ENCODE results near the gene HIRA.
A peak's percentile ranks its signal among the peaks of the same experiment; 100 is the strongest.

HIRA gene

GRCh38 chr22:19431649-19432132, at the start of gene HIRA:
HIRA (minus strand) TSS chr22:19431733; CDS start chr22:19431476, 257 bp downstream.
- DNase-seq = peak; percentile 86

- no peak for DNase-seq
These were observed 49.3 kb upstream of the HIRA start for GRCh38 chr22:19480789-19481188.

DNA sequence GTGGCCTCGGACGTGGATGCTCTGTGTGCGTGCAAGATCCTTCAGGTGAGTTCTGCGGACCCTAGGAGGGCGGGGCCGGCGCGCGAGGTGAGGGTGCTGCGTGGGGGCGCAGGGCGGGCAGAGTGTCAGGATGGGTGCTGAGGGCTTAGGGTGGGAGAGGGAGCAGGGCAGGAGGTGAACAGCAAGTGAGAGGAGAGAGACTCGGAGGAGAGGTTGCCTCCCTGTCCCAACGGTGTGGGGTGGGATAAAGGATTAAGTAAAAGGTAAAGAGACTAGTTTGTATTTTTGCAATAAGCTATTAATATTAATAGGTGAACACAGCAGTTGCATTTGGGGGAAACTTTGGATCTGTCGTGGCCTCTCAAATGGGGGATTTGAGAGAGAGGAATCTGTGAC, 48.6 kb upstream of the HIRA start:
- DNase-seq = peak; percentile 20

DNA sequence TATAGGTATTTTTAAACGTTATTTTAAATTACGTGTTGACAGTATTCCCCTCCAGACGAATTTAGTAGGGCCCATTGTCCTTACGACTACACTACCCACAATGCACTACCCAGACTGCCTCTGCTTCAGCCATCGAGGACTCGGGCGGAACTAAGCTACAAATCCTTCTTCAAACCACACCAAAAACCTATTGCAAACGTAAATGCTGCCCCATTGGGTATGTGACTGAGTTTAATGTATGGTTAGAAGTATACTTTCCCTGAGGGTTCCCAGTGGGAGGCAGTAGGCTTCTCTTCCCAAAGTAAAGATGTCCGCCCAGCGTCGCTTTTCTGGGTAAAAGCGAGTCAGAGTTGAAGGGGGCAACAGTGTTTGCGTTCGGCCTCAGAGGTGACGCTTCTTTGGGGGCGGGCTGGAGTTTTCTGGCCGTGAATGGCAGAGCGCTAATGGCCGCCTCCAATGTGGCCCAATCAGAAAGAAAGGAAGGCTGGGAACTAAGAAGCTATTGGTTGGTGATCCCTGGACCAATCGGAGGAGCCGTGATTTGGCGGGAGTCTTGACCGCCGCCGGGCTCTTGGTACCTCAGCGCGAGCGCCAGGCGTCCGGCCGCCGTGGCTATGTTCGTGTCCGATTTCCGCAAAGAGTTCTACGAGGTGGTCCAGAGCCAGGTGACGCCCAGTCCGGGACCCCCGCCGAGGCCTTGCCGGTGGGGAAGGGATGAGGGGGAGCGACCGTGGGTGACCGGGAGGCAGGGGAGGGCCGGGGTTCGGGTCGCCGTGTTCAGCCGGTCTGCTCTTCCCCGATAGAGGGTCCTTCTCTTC, 48.0 kb upstream of the HIRA start, which contains the start of gene CDC45:
Gene CDC45, plus strand, starts transcription at position 566 of the 818 bp plus-strand sequence. Its CDS starts 49 bp downstream, at position 615.
- peak; percentile 95 for DNase-seq

DNA sequence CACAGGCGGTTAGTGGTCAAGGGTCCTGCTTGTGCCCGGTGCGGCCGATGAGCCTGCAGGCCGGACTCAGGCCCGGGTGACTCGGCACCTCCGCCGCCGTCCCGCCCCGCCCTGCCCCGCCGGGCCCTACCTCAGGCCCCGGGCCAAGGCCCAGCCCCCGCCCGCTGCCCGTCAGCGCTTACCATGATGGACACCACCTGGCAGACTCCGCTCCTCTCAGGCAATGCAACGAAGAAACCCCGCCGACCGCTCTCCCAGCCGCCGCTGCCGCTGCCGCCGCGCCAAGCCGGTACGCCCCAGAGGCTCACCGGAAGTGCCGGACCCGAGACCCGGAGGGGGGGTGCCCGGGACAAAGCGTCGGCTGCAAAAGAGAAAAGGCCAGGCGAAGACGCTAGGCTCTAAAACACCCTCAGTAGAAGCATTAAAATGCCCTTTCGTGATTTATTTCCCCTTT, 47.4 kb upstream of the HIRA start, which contains the start of gene UFD1:
Gene UFD1, minus strand, starts transcription at position 293 of the 454 bp plus-strand sequence. Its CDS starts 108 bp downstream, at position 185.
- DNase-seq = peak; percentile 84

DNA sequence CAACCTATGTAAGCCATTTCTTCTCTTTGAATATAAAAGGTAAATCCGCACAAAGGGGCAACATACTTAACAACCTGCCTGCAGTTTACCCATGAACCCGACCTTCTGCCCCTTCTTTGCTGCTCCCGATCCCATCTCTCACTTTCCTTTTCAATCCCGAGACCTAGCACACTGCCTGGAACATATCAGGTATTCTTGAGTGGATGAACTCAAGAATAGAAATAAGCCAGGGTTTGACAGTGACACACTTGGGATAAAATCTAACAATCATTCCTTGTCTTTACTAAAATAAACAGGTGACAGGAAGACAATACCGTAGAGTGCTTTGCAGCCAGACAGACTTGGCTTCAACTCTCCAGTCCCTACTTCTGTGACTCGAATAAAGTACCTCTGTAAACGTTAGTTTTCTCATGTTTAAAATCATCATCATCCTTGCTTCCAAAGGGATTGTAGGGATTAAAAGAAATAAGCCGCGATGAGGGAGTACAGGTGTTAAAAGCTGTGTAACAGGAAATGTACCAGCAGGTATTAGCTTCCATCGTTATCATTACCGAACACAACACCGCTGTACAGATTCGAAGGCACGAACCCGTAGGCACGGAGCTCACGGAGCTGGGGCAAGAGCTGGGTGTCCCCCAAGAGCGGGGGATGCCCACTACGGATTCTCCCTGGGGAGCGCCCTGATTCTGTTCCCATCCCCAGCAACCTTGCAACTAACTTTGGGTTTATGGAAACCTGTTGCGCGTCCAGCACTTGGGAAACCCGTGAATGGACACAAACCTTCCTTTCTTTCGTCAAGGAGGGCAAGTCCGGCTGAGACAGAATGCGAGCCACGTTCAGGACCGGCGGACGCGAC, 46.7 kb upstream of the HIRA start:
- no peak for DNase-seq

GRCh38 chr22:19477321-19478044, 46.0 kb upstream of the HIRA start:
- no peak for DNase-seq

DNA sequence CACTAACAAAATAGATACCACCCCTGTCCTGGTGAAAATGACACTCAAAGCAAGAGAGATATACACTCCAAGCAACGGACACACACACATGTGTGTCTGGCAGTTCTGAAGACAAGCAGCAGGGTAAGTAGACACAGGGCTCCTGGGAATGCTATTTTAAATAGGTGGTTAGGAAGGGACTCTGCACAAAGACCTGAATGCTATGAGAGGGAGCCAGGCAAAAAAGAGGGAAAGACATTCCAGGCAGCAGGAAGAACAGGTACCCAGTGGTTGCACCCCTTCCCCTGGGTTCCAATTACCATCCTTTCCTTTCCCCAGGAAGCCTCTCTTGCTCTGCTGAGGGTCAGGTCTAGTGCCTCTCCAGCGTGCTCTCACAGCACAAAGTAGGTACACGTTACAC, 44.5 kb upstream of the HIRA start:
- DNase-seq = no peak

DNA sequence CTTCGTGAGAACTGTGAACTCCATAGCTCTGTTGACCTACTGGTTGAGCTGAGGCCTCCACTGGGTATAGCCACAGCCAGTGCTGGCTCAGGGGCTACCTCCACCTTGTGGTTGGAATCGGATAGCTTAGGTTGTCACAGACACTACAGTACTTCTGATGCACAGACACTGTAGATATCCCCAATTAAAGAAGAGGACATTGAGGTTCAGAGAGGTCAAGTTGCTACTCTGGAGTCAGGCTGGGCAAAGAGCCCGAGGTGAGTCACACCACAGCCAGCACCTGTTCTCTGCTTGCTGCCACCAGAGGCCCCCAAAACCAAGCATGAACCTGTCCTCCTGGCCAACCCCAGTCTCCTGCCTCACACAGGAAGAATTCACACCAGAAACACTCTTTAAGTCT, 42.0 kb upstream of the HIRA start:
- DNase-seq = no peak

DNA sequence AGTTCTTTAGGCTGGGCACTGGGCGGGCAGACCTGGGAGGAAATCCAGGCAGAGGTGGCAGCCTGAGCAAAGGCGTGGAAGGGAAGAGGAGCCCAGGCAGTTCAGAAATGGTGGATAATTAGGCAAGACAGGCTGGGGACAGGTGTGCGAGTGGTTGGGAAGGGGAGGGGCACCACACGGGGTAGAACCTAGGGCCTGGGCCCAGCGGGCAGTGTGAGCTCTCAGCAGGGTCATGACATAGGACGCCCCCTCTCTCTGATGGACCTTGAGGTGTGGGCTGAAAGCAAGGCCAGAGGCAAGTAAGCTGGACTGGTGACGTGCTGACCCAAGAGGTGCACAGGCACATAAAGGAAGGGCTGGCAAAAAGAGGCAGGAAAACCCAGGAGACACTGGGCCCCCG, 40.7 kb upstream of the HIRA start:
- DNase-seq = no peak

- no peak for DNase-seq
These were observed 40.0 kb upstream of the HIRA start for GRCh38 chr22:19471572-19471971.

DNA sequence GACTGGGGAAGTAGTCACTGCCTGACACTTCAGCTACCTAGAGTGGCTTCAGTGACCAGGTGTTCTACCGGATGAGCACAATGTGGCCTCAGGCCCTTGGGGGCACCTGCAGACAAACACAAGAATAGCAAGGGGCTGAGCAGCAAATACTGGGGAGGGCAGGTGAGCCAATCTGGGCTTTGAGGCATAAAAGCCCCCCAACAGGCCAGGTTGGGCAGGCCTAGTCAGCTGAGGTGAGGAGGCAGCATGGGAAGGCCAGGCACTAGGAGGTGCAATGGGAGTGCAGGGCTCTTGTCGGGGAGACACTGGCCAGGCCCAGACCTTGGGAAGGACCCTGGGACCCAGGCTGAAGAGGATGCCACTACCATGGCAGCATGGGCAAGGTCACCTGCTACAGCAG, 38.5 kb upstream of the HIRA start:
- no peak for DNase-seq

DNA sequence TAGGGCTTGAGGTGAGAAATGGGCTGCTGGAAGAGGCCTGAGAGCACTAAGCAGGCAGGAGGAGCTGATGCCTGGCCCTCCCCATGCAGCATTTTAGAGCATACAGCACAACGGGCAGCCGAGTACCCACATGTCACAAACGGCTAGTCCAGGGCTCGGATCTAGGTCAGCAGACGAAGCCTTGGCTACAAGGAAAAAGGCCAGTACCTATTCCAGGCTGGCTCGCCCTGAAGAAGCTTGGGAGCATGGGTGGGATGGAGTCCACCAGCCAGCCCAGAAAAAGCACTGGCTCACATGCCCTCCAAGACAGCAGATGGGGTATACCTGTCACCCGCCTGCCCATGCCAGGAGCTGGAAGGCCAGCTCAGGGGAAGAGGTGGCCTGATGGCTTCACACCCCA, 37.9 kb upstream of the HIRA start:
- DNase-seq = no peak

- no peak for DNase-seq
These were observed 36.4 kb upstream of the HIRA start for GRCh38 chr22:19467912-19468311.

- no peak for DNase-seq
These were observed 35.6 kb upstream of the HIRA start for GRCh38 chr22:19466848-19467752.

GRCh38 chr22:19466126-19466716, 34.7 kb upstream of the HIRA start:
- DNase-seq = no peak

DNA sequence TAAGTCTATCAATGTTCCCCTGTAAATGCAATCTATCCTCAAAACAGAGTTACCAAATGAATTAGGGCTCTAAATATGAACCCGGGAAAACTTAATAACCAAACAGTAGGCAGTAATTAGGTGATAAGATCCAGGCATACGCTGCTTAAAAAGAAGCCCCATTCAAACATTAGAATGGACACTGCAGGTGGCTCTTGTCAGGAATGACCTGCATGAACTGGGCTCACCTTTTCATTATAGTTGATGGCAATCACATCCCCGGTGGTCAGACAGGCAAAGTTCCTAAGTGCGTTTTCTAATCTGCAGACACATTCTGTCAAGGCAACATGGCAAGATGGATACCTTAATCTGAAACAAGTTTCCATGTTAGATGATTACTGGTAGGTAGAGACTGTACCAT, 33.4 kb upstream of the HIRA start:
- no peak for DNase-seq

DNA sequence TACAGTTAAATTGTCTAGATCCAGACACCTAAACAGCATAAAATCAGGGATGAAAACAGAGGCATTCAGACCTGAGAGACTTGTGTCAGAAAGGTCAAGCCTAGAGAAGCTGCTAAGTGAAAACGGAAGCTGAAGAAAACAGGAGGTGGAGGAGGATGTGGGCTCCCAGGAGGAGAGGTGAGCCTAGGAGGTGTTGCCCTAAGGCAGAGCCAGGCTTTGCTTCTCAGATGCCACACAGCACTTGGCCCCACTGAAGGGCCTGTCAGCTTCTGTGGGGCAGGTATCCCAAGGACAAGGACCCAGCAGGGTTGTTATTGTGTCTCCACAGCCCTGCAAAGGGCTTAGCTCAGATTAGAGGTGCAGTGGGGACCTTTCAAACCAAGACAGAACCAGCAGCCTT, 33.0 kb upstream of the HIRA start:
- DNase-seq = no peak

DNA sequence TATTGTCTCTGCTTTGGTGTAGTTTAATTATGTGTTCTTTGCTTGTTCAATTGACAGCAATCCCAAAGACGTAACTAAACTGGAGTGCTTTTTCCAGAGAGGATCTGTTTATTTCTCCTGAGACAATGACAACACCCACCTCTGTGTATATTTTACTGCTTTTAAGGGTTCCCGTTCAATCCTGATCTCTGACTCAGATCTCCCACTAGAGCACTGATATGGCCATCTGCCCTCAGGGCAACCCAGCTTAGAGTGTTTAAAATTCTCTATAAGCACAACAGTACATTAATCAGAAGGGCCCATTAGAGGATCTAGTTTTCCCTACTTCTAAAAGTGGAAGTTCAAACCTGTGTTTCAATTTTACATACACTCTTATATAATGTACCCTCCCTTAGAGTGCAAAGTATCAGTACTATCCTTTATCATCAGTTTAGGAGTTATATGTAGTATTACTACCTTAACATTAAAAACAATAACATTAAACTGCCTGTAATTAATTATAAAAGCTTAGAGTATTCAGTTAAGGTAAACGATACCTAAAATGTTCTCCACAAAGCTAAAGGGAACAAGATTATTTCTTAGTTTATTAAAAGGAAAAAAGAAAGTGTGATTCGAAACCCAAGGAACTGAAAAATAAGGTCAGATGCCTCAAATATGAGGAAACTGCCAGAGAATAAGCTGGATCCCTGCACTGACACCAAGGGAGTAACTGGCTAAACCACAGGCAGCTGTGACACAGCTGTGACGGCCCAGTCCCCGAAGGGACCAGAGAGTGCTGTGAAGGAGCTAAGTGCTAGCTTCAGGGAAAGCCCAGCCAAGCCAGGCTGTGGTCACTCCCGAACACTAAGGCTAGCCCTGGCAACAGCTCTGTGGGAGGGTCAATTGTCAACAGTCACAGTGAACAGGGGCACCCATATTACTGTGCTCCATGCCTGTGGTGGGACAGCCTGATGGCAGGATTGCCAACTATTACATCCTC, 32.2 kb upstream of the HIRA start:
- no peak for DNase-seq

GRCh38 chr22:19463008-19463407, 31.5 kb upstream of the HIRA start:
- DNase-seq = no peak

Data from stimulated activated CD4-positive, alpha-beta T cell treated with anti-CD3 and anti-CD28 coated beads, Interleukin-1b, Interleukin-23, amount 100 ng/mL, for 48 hours (primary cell).